GM11168 (cell line): ENCODE data around the gene AGTRAP.

Experiments used
- in situ Hi-C: fragments of 300-500 bp; cut with MboI; formaldehyde crosslinking; loops from one replicate; pipeline ENCODE4 v1.12.0; 2022; ENCODE audit warnings: low sequenced_read_pairs; ENCODE audit not compliant: unreplicated experiment

Gene AGTRAP

GRCh38 chr1:11729498-11730428, 6.2 kb upstream of the AGTRAP start:
- in situ Hi-C loops: no loop called here

GRCh38 chr1:11730429-11730891, 5.5 kb upstream of the AGTRAP start:
- in situ Hi-C loops: no loop called here

- in situ Hi-C loops: no loop called here
Observed at GRCh38 chr1:11731691-11732283, 4.1 kb upstream of the AGTRAP start.

- in situ Hi-C loops: no loop called here
Observed at GRCh38 chr1:11733306-11733705, 2.6 kb upstream of the AGTRAP start.

- in situ Hi-C loops: no loop called here
Observed at GRCh38 chr1:11735531-11735853, 444 bp upstream of the AGTRAP start.

GRCh38 chr1:11736746-11737639, 1.1 kb downstream of the AGTRAP start:
- in situ Hi-C loops: no loop called here

GRCh38 chr1:11738096-11738495, 2.2 kb downstream of the AGTRAP start:
- in situ Hi-C loops: no loop called here

GRCh38 chr1:11738783-11739182, 2.8 kb downstream of the AGTRAP start:
- in situ Hi-C loops: no loop called here

GRCh38 chr1:11740258-11741192, 4.6 kb downstream of the AGTRAP start:
- in situ Hi-C loops: no loop called here

GRCh38 chr1:11741482-11741881, 5.5 kb downstream of the AGTRAP start:
- in situ Hi-C loops: no loop called here

GRCh38 chr1:11741919-11742558, 6.1 kb downstream of the AGTRAP start:
- in situ Hi-C loops: no loop called here

GRCh38 chr1:11744287-11744686, 8.4 kb downstream of the AGTRAP start:
- in situ Hi-C loops: no loop called here

GRCh38 chr1:11746092-11746491, 10.2 kb downstream of the AGTRAP start:
- in situ Hi-C loops: no loop called here

GRCh38 chr1:11746795-11747487, 11.0 kb downstream of the AGTRAP start:
- in situ Hi-C loops: no loop called here

- in situ Hi-C loops: no loop called here
Observed at GRCh38 chr1:11748294-11749202, 12.6 kb downstream of the AGTRAP start.

- in situ Hi-C loops: no loop called here
Observed at GRCh38 chr1:11749203-11749689, 13.3 kb downstream of the AGTRAP start.

- in situ Hi-C loops: no loop called here
Observed at GRCh38 chr1:11749996-11750395, 14.1 kb downstream of the AGTRAP start.
